Nephron progenitor cell (in vitro differentiated cells): ENCODE measurements around the gene IRAK3.

Experiments
- DNase-seq: peaks from one replicate; pipeline ENCODE4 v3.0.0; 2021
- H3K27ac Mint-ChIP-seq: 2 replicates; pipeline ENCODE4 v1.8.0; 2021; ENCODE audit warnings: mild to moderate bottlenecking, moderate library complexity, mixed read lengths
- H3K27me3 Mint-ChIP-seq: 2 replicates; pipeline ENCODE4 v1.8.0; 2021; ENCODE audit warnings: mild to moderate bottlenecking, low read depth, mixed read lengths; ENCODE audit not compliant: poor library complexity
- H3K36me3 Mint-ChIP-seq: 2 replicates; pipeline ENCODE4 v1.8.0; 2021; ENCODE audit warnings: low read depth, mixed read lengths
- H3K4me1 Mint-ChIP-seq: 2 replicates; pipeline ENCODE4 v1.8.0; 2021; ENCODE audit warnings: mixed read lengths
- H3K4me3 Mint-ChIP-seq: 2 replicates; pipeline ENCODE4 v1.8.0; 2021; ENCODE audit warnings: mild to moderate bottlenecking, moderate library complexity, mixed read lengths
- H3K9me3 Mint-ChIP-seq: 2 replicates; pipeline ENCODE4 v1.8.0; 2021; ENCODE audit warnings: mild to moderate bottlenecking, moderate library complexity, mixed read lengths
- CTCF ChIP-seq: fragments of 200-600 bp; sonication (generic); IDR thresholded peaks from 2 replicates; pipeline ENCODE4 v1.5.0; 2021; ENCODE audit warnings: antibody characterized with exemption

The IRAK3 gene

GRCh38 chr12:66288121-66288520 is 99.1 kb downstream of the IRAK3 start:
- Mint-ChIP-seq H3K4me1 (no peaks in the 10 kb centered on the region), H3K4me3 (no peak overlapping the region), H3K36me3 (no peaks in the 10 kb centered on the region), H3K9me3 (peaks cover 5% of the 10 kb centered on the region), H3K27ac (no peak overlapping the region), H3K27me3 (peaks cover 13% of the 10 kb centered on the region)
- no peak for DNase-seq
- no peak for TF ChIP-seq CTCF

GRCh38 chr12:66289485-66289884 is 100.5 kb downstream of the IRAK3 start:
- no peak overlapping the region for H3K4me3 Mint-ChIP-seq

GRCh38 chr12:66290716-66291200 is 101.7 kb downstream of the IRAK3 start:
- H3K4me1 Mint-ChIP-seq = no peaks in the 10 kb centered on the region
- DNase-seq = no peak
- TF ChIP-seq CTCF = no peak
- H3K9me3 Mint-ChIP-seq = peaks cover 9% of the 10 kb centered on the region
- peaks cover 18% of the 10 kb centered on the region for H3K27me3 Mint-ChIP-seq
- H3K4me3 Mint-ChIP-seq = no peak overlapping the region
- no peaks in the 10 kb centered on the region for H3K36me3 Mint-ChIP-seq
- no peak overlapping the region for H3K27ac Mint-ChIP-seq

More at GRCh38 chr12:66289485-66289884, 100.5 kb downstream of the IRAK3 start:
- H3K27me3 Mint-ChIP-seq = peaks cover 16% of the 10 kb centered on the region
- no peak for TF ChIP-seq CTCF
- no peak for DNase-seq
- H3K9me3 Mint-ChIP-seq = peaks cover 9% of the 10 kb centered on the region
- no peaks in the 10 kb centered on the region for H3K4me1 Mint-ChIP-seq
- no peak overlapping the region for H3K27ac Mint-ChIP-seq
- H3K36me3 Mint-ChIP-seq = no peaks in the 10 kb centered on the region

- H3K4me1 Mint-ChIP-seq = no peaks in the 10 kb centered on the region
- H3K27ac Mint-ChIP-seq = no peak overlapping the region
- H3K27me3 Mint-ChIP-seq = peaks cover 50% of the 10 kb centered on the region
- H3K9me3 Mint-ChIP-seq = peaks cover 7% of the 10 kb centered on the region
- H3K4me3 Mint-ChIP-seq = no peak overlapping the region
- TF ChIP-seq CTCF = no peak
- no peaks in the 10 kb centered on the region for H3K36me3 Mint-ChIP-seq
- DNase-seq = no peak
Measured at GRCh38 chr12:66296176-66296683, 107.2 kb downstream of the IRAK3 start.

GRCh38 chr12:66297080-66297479 is 108.1 kb downstream of the IRAK3 start:
- Mint-ChIP-seq H3K36me3 (no peaks in the 10 kb centered on the region), H3K27me3 (peaks cover 54% of the 10 kb centered on the region)
- DNase-seq = no peak

More at GRCh38 chr12:66297080-66297479, 108.1 kb downstream of the IRAK3 start:
- H3K4me1 Mint-ChIP-seq = peaks cover 5% of the 10 kb centered on the region
- no peak overlapping the region for H3K27ac Mint-ChIP-seq
- no peak overlapping the region for H3K4me3 Mint-ChIP-seq
- no peak for TF ChIP-seq CTCF
- H3K9me3 Mint-ChIP-seq = peaks cover 6% of the 10 kb centered on the region
